IgD-negative memory B cell (primary cell): ENCODE measurements around the gene CTAGE1. TPM values are rescaled to one million over a fixed set of nuclear protein-coding genes. Genes with fewer than 3 reads are reported as not detected.
"Not testable (repeated sequence)": the region's sequence is repeated elsewhere in the genome, so short reads cannot be mapped to it uniquely, and the experiment has no call there.

Experiments used
- H3K27ac Mint-ChIP-seq, 3 donors: one replicate each; pipeline ENCODE4 v1.8.0; 2020 to 2022; ENCODE audit warnings: mild to moderate bottlenecking in 3 of 3, mixed read lengths in 3 of 3, moderate library complexity in 1 of 3
- H3K27me3 Mint-ChIP-seq: one replicate; pipeline ENCODE4 v1.8.0; 2021; ENCODE audit warnings: mixed read lengths
- H3K36me3 Mint-ChIP-seq: one replicate; pipeline ENCODE4 v1.8.0; 2020; ENCODE audit warnings: mild to moderate bottlenecking, mixed read lengths
- H3K4me1 Mint-ChIP-seq, 3 donors: one replicate each; pipeline ENCODE4 v1.8.0; 2020 to 2022; ENCODE audit warnings: mixed read lengths in 3 of 3, mild to moderate bottlenecking in 1 of 3
- H3K4me3 Mint-ChIP-seq, 4 donors: one replicate each; pipeline ENCODE4 v1.8.0; 2020 to 2022; ENCODE audit warnings: mild to moderate bottlenecking in 4 of 4, mixed read lengths in 4 of 4, moderate library complexity in 3 of 4
- H3K9me3 Mint-ChIP-seq, 3 donors: one replicate each; pipeline ENCODE4 v1.8.0; 2020 to 2021; ENCODE audit warnings: mixed read lengths in 3 of 3, mild to moderate bottlenecking in 1 of 3
- polyA plus RNA-seq: library from polyadenylated mRNA; unstranded; fragments of 300-500 nt; fragmentation: Illumina TruSeq; gene quantifications from one replicate; pipeline ENCODE4 v1.2.3, GENCODE V29; 2021

CTAGE1 gene
- polyA plus RNA-seq, 1 donor from 2014 or later: not detected

DNA sequence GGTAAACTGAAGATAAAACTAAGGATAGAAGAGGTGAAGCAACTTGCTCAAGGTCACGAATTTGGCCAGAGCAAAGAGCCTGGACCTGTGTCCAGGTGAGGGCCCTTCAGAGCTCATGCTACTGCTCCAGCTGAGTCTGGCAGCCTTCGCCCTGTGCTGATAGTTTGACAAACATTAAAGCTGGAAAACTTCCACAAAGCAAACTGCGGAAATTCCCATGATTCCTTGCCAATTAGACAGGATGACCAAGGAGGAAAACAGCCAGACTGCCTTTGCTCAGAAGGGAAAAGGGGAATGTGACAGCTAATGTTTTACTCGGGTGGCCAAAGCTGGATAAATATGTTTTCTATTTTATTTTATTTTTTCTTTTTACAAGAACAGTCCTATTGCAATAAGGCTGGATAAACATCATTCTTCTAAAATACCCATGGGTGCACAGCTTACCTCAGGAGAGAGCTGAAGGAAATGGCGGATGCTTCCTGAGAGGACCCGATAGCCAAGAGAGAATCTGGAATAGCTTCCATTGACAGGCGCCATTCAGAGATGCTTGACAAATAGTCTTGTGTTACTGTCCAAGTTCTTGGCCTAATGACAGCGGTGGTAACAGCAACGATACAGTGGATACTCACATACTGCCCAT lies 5.3 kb upstream of the CTAGE1 start:
- peaks cover 2% of the 10 kb centered on the region for H3K36me3 Mint-ChIP-seq
- no peak overlapping the region for H3K4me3 Mint-ChIP-seq
- H3K9me3 Mint-ChIP-seq: peaks cover 0 to 6% (median 2%) of the 10 kb centered on the region in 3 donors
- H3K27ac Mint-ChIP-seq: no peak overlapping the region
- peaks cover 2% of the 10 kb centered on the region for H3K27me3 Mint-ChIP-seq
- H3K4me1 Mint-ChIP-seq: no peaks in the 10 kb centered on the region

DNA sequence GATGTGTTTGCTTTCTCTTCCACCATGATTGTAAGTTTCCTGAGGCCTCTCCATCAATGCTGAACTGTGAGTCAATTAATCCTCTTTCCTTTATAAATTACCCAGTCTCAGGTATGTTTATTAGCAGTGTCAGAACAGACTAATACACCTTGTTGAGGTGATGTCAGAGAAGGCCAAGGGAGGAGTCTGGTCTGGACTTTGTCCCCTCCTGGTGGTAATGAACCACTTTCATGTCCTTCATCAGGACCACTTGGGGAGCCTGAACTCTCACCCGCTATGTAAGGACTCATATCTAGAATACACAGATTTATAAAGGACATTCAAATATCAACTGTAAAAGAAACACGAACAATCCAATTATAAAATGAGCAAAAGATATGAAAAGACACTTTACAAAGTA lies 2.9 kb upstream of the CTAGE1 start:
- Mint-ChIP-seq H3K4me1 (no peaks in the 10 kb centered on the region), H3K9me3 (peaks cover 0 to 5% (median 0%) of the 10 kb centered on the region in 3 donors), H3K36me3 (no peaks in the 10 kb centered on the region), H3K4me3 (peak overlapping the region in 1 of 4 donors; percentile 15), H3K27ac (no peak overlapping the region), H3K27me3 (peaks cover 2% of the 10 kb centered on the region)

DNA sequence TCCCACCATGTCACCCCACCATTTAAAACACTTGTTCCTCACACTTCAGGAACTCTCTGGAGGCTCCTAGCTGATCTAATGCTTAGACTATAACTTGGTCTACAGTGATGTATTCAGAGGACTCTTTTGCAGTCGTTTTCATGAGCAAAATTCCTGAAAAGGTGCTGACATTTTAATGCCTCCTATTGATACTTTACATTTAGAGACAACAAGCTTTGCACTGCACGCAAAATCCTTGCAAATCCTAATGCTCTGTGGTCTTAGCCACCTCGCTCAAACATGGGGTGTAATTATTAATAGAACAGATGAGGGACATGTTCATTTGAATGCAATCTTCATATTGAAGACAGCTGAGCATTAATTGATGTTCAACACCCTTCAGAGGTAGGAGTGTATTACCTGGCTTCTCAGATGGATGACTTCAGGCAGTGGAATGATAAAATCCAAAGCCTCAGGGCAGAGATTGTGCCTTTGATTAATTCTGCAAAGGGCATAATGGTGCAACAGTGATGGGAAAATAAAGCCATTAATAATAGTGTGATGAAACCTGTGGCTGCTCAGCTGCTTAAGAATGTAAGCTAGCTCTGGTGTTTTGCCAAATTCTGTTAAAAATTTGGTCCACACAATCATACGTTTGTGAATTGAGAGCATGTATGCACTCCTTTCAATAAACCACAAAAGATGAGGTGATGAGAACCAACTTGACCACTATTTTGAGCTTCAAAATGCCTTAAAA lies 5.4 kb downstream of the CTAGE1 start:
- peaks cover 3 to 19% (median 4%) of the 10 kb centered on the region in 3 donors for H3K9me3 Mint-ChIP-seq
- no peak overlapping the region for H3K4me3 Mint-ChIP-seq
- H3K36me3 Mint-ChIP-seq: no peaks in the 10 kb centered on the region
- no peaks in the 10 kb centered on the region for H3K27me3 Mint-ChIP-seq
- H3K4me1 Mint-ChIP-seq: no peaks in the 10 kb centered on the region
- no peak overlapping the region for H3K27ac Mint-ChIP-seq

DNA sequence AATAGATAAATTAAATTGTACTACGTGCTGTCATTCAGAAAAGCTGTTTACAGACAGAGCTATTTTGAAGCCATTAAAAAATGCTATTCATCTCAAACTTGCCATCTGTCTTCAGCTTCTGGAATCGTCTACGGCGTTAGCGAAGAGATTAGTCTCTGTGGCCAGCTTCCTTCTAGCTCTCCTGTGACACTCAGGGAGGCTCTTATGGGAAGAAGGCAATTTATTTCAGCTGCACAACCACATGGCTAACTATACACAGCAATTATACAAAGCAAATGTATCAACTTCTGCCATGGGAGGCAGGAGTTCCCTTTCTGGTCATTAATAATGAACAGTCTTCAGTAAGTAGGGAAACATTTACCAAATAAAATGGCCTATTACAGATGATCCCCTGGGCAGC lies 6.3 kb downstream of the CTAGE1 start:
- H3K36me3 Mint-ChIP-seq: no peaks in the 10 kb centered on the region
- no peaks in the 10 kb centered on the region for H3K27me3 Mint-ChIP-seq
- no peak overlapping the region for H3K4me3 Mint-ChIP-seq
- peaks cover 3 to 23% (median 4%) of the 10 kb centered on the region in 3 donors for H3K9me3 Mint-ChIP-seq
- H3K27ac Mint-ChIP-seq: no peak overlapping the region
- no peaks in the 10 kb centered on the region for H3K4me1 Mint-ChIP-seq

DNA sequence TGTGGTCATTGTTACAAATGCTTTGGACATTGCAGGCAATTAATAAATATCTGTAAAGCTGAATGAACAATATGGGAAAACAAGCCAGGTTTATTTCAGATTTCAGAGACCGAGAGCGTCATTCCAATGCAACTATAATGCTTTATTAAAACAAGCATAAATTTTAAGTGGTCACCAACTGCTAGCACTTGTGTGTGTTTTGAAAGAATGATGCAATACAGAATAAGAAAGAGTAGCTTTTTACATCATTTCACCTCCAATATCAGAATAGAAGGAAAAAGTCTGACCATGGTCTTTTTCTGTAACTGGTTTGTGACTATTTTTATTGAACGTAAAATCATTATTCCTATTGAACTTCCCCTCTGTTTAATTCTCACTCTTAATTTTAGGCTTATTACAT lies 7.6 kb downstream of the CTAGE1 start:
- Mint-ChIP-seq H3K36me3 (no peaks in the 10 kb centered on the region), H3K27me3 (no peaks in the 10 kb centered on the region), H3K27ac (no peak overlapping the region), H3K9me3 (peaks cover 3 to 23% (median 4%) of the 10 kb centered on the region in 3 donors), H3K4me3 (no peak overlapping the region), H3K4me1 (no peaks in the 10 kb centered on the region)

DNA sequence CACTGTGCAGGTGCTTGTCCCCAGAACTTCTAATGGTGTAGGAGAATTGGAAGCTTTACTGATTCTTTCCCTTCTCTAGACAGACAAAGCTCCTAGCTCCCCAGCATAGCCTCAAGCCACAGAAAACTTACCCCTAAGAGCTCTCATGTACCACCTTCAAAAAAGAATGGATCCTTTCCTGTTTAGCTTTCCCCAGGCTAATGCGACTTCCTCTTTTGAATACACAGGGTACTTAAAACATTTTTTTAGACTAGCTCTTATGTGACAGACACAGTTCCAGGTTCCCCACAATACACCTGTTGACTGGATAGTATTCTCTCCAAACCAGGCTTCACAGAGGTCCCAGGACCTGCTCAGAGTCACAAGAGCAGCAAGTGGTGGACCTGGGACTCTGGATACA lies 8.3 kb downstream of the CTAGE1 start:
- H3K4me1 Mint-ChIP-seq: no peaks in the 10 kb centered on the region
- H3K9me3 Mint-ChIP-seq: peaks cover 3 to 23% (median 4%) of the 10 kb centered on the region in 3 donors
- peak overlapping the region in 1 of 4 donors; percentile 20 for H3K4me3 Mint-ChIP-seq
- no peaks in the 10 kb centered on the region for H3K27me3 Mint-ChIP-seq
- no peak overlapping the region for H3K27ac Mint-ChIP-seq
- H3K36me3 Mint-ChIP-seq: no peaks in the 10 kb centered on the region

DNA sequence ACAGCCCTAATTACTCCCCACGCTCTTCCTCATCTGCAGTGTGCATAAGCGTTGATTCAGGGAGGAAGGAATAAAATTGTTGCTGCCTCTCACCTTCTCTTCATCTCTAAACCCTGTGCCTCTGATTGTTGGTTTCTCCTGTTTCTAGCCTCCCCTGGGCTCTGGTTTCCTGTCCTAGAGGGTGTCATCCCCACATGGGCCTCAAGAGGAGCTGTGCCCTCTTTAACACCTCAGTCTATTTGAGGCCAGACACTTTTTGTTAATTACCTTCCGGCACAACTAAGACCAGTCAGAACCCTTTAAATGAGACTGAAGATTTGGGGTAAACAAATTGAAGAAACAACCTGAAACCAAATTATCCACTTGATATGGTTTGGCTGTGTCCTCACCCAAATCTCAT lies 9.7 kb downstream of the CTAGE1 start:
- H3K36me3 Mint-ChIP-seq: no peaks in the 10 kb centered on the region

DNA sequence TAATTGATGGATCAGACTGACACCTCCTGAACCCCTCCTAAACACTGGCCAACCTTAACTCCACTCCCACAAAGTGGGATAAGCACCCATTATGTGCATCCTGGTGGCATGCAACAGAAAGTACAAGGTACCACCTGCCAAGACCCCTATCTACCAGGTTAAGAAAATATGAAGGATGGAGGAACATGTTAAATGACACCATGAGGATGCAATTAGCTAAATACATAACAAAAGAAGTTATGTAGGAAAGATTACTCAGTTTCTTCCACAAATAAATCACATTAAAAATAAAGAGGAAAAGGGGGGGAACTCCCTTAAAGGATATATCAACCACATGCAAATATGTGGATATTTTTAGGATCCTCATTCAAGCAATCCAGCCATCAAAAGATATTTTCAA lies 12.6 kb downstream of the CTAGE1 start:
- Mint-ChIP-seq H3K36me3 (no peaks in the 10 kb centered on the region), H3K27ac (no peak overlapping the region), H3K4me1 (no peaks in the 10 kb centered on the region), H3K27me3 (no peaks in the 10 kb centered on the region), H3K4me3 (no peak overlapping the region), H3K9me3 (peaks cover 3 to 23% (median 5%) of the 10 kb centered on the region in 3 donors)

More for the DNA sequence above, 9.7 kb downstream of the CTAGE1 start:
- peaks cover 3 to 23% (median 4%) of the 10 kb centered on the region in 3 donors for H3K9me3 Mint-ChIP-seq
- H3K4me1 Mint-ChIP-seq: no peaks in the 10 kb centered on the region
- no peaks in the 10 kb centered on the region for H3K27me3 Mint-ChIP-seq
- peak overlapping the region in 1 of 3 donors; percentile 52 for H3K27ac Mint-ChIP-seq
- peak overlapping the region in 1 of 4 donors; percentile 50 for H3K4me3 Mint-ChIP-seq

DNA sequence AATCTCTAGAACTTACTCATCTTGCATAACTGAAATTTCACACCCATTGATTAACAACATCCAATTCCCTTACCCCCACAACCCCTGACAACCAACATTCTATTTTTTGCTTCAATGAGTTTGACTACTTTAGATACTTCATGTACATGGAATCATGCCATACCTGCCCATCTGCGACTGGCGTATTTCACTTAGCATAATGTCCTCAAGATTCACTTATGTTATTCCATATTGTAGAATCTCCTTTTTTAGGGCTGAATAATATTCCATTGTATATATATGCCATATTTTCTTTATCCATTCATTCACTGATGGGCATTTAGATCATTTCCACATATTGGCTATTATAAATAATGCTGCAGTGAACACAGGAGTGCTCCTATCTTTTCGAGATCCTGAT lies 13.8 kb downstream of the CTAGE1 start:
- Mint-ChIP-seq H3K4me1 (no peaks in the 10 kb centered on the region), H3K4me3 (no peak overlapping the region), H3K27ac (no peak overlapping the region), H3K27me3 (no peaks in the 10 kb centered on the region), H3K9me3 (peaks cover 2 to 12% (median 3%) of the 10 kb centered on the region in 3 donors), H3K36me3 (no peaks in the 10 kb centered on the region)

DNA sequence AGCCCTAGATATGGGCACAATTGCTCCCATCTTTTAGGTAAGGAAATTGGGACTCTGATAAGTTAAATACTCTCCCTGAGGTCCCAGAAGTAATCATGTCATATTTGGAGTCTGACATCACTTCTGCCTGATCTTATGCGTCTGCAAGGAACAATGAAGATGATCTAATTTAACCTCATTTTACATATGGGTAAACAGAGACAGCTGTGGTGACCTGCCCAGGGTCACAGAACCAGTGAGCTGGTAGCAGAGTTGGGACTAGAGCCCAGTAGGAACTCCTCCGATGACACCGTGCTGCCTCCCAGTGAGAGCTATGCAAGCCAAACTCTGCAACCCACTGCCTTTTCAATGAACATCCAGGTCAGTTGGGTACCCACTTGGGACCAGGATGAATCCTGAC lies 17.8 kb downstream of the CTAGE1 start:
- no peak overlapping the region for H3K27ac Mint-ChIP-seq
- H3K9me3 Mint-ChIP-seq: peaks cover 0 to 2% (median 0%) of the 10 kb centered on the region in 3 donors
- H3K4me3 Mint-ChIP-seq: no peak overlapping the region
- no peaks in the 10 kb centered on the region for H3K4me1 Mint-ChIP-seq
- no peaks in the 10 kb centered on the region for H3K36me3 Mint-ChIP-seq
- H3K27me3 Mint-ChIP-seq: no peaks in the 10 kb centered on the region

DNA sequence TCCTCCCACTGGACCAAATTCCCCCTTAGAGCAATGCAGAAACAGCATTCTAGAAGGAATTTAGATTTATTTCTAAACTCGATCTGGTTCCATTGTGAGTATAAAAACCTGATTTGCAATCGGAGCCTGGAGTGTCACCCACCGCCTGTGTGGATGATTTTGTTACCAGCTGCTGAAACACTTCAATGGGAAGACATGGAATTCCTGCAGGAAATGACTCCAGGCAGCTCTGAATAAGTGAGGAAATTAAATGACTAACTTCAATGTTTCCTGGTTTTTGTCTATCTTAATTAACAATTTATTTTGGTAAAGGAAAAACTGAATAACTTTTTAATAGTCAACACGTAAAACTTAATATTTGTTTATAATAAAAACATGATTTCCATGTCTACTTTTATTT lies 19.3 kb downstream of the CTAGE1 start:
- no peaks in the 10 kb centered on the region for H3K27me3 Mint-ChIP-seq
- H3K4me3 Mint-ChIP-seq: no peak overlapping the region
- no peak overlapping the region for H3K27ac Mint-ChIP-seq
- no peaks in the 10 kb centered on the region for H3K36me3 Mint-ChIP-seq
- H3K9me3 Mint-ChIP-seq: peaks cover 0 to 2% (median 0%) of the 10 kb centered on the region in 3 donors
- no peaks in the 10 kb centered on the region for H3K4me1 Mint-ChIP-seq

DNA sequence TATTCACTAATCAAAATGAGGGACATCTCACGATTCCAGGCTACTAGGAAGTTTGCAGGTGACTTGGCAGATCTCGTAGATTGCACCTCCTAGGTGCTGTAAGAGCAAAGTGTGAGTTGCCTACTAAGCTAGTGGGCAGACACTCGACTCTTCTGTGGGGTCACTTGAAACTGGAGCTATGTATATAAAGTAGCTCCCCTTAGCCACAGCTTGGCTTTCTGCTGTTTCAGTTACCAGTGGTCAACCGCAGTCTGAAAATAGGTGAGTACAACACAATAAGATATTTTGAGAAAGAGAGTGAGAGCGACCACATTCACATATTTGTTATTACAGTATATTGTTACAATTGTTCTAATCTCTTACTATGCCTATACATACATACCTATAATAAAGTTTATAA lies 23.3 kb downstream of the CTAGE1 start:
- no peaks in the 10 kb centered on the region for H3K36me3 Mint-ChIP-seq
- no peak overlapping the region for H3K27ac Mint-ChIP-seq

DNA sequence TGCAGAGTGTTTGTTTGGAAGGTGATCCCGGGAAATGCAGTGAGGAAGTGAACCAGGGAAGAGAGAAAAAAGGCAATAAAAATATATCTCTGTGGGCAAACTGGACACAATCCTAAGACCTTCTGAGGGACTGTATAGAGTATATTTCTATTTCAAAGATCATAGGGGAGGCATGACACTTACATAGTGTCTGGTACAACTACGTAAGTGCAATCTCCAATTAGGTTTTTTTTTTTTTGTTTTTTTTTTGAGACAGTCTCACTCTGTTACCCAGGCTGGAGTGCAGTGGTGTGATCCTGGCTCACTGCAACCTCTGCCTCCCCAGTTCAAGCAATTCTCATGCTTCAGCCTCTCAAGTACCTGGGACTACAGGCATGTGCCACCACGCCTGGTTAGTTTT lies 24.6 kb downstream of the CTAGE1 start:
- not testable (repeated sequence) for H3K9me3 Mint-ChIP-seq, H3K27ac Mint-ChIP-seq, H3K4me3 Mint-ChIP-seq, H3K36me3 Mint-ChIP-seq, H3K27me3 Mint-ChIP-seq, H3K4me1 Mint-ChIP-seq

More for the DNA sequence above, 23.3 kb downstream of the CTAGE1 start:
- Mint-ChIP-seq H3K27me3 (no peaks in the 10 kb centered on the region), H3K4me3 (no peak overlapping the region), H3K4me1 (no peaks in the 10 kb centered on the region), H3K9me3 (peaks cover 0 to under 1% (median 0%) of the 10 kb centered on the region in 3 donors)

DNA sequence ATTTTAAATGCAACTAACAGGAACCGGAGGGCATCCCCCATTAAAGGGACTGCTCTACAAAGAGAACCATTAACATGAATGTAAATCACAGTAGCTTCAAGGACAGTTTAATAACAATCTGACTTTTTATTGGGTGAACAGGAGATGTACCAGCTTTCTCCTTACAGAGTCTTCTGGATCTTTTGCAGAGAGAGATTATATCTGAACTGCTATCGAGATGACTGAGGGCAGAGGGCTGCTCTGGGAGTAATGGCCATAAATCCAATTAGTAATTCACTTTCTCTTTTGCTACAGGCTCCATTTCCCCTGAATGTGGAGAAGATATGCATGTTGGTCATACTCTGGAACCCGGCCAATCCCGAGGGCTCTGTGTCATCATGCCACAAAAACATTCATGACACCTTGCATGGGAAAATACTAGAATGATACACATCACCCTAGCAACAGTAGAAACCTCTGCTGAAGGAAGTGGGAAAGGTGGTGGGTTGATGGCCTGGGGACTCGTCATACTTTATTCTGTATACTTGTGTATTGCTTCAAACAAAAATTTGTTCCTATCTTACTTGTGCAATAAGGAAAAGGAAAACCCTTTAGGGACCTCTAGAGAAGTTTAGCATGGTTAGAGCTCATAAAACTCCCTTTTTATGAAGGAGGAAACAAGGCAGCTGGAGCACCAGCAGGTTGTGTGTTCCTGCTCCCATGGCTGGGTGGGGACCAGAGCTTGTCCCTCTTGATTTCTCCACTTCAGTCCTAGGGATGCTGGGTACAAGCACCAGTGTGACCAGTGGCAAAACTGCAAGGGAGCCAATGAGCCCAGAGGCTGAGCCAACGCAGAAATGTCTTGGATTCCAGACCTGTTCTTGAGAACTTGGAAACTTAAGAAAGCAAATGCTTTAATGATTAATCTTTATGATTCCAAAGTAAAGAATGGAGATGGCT lies 26.0 kb downstream of the CTAGE1 start:
- H3K4me3 Mint-ChIP-seq: peak overlapping the region in 1 of 4 donors; percentile 20
- H3K27ac Mint-ChIP-seq: no peak overlapping the region
- no peaks in the 10 kb centered on the region for H3K27me3 Mint-ChIP-seq
- no peaks in the 10 kb centered on the region for H3K4me1 Mint-ChIP-seq
- peaks cover 0 to 14% (median 0%) of the 10 kb centered on the region in 3 donors for H3K9me3 Mint-ChIP-seq
- no peaks in the 10 kb centered on the region for H3K36me3 Mint-ChIP-seq

DNA sequence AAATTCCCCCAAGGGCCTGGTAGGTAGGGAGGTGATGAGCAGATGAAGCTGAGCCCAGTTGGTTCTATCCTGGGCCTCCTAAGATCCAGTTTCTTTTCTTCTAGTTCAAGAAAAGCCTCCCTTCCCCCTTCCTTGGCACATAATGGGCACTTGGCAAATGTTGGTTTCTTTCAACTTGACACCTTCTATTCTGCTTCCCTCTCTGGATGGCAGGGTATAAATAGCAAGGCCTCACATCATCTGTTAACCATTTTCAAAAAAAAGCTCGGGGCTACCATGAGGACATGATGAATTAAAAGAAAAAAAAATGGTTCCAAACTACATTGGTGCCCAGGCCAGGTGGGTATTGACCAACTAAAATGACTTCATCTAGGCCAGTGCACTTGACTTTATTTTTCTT lies 29.9 kb downstream of the CTAGE1 start:
- Mint-ChIP-seq H3K27me3 (no peaks in the 10 kb centered on the region), H3K4me3 (no peak overlapping the region), H3K9me3 (peaks cover 0 to 19% (median 0%) of the 10 kb centered on the region in 3 donors), H3K4me1 (no peaks in the 10 kb centered on the region), H3K36me3 (no peaks in the 10 kb centered on the region), H3K27ac (no peak overlapping the region)
